Astrocyte (in vitro differentiated cells and primary cell): Measurements from ENCODE around the gene SATB2. TPM values are rescaled to one million over a fixed set of nuclear protein-coding genes. Genes with fewer than 3 reads are reported as not detected.
A peak's percentile ranks its signal among the peaks of the same experiment; 100 is the strongest.

Experiments
- DNase-seq: peaks from one replicate; pipeline ENCODE4 v3.0.0-alpha.2; 2010; ENCODE audit warnings: low read depth
- FAIRE-seq: peaks from 2 replicates; lab custom pipeline; 2011; peaks lifted over from hg19 to GRCh38; lab: Jason Lieb, UNC
- H2AFZ ChIP-seq: 2 replicates; pipeline ENCODE4 v1.6.0; 2012; ENCODE audit warnings: low read depth, low read length, inconsistent platforms
- H3K27ac ChIP-seq: 2 replicates; pipeline ENCODE4 v1.5.1; 2011; ENCODE audit warnings: low read depth, low read length, inconsistent platforms
- H3K27me3 ChIP-seq: 2 replicates; pipeline ENCODE4 v1.6.0; 2011; ENCODE audit warnings: low read length, inconsistent platforms; ENCODE audit not compliant: insufficient read depth
- H3K36me3 ChIP-seq: 2 replicates; pipeline ENCODE4 v1.5.1; 2011; ENCODE audit warnings: low read length, inconsistent platforms; ENCODE audit not compliant: insufficient read depth
- H3K4me1 ChIP-seq: 2 replicates; pipeline ENCODE4 v1.5.1; 2011; ENCODE audit warnings: low read length, inconsistent platforms; ENCODE audit not compliant: insufficient read depth
- H3K4me2 ChIP-seq: 2 replicates; pipeline ENCODE4 v1.6.0; 2012; ENCODE audit warnings: low read length, inconsistent platforms
- H3K4me3 ChIP-seq: 2 replicates; pipeline ENCODE4 v1.5.1; 2011; ENCODE audit warnings: low read depth, mild to moderate bottlenecking, low read length, inconsistent platforms; ENCODE audit not compliant: insufficient read depth
- H3K79me2 ChIP-seq: 2 replicates; pipeline ENCODE4 v1.6.0; 2012; ENCODE audit warnings: mild to moderate bottlenecking, low read length, inconsistent platforms; ENCODE audit not compliant: insufficient read depth
- H3K9ac ChIP-seq: 2 replicates; pipeline ENCODE4 v1.6.0; 2012; ENCODE audit warnings: mild to moderate bottlenecking, low read length, inconsistent platforms
- H3K9me3 ChIP-seq: 2 replicates; pipeline ENCODE4 v1.5.1; 2012; ENCODE audit warnings: low read depth, mild to moderate bottlenecking, low read length, inconsistent platforms; ENCODE audit not compliant: insufficient read depth
- H4K20me1 ChIP-seq: 2 replicates; pipeline ENCODE4 v1.6.0; 2012; ENCODE audit warnings: low read length, inconsistent platforms; ENCODE audit not compliant: insufficient read depth
- H3K27ac Mint-ChIP-seq: one replicate; pipeline ENCODE4 v1.8.0; 2021; ENCODE audit warnings: mild to moderate bottlenecking, mixed read lengths; ENCODE audit not compliant: unreplicated experiment
- H3K27me3 Mint-ChIP-seq: one replicate; pipeline ENCODE4 v1.8.0; 2021; ENCODE audit warnings: low read depth, mixed read lengths; ENCODE audit not compliant: unreplicated experiment
- H3K36me3 Mint-ChIP-seq: one replicate; pipeline ENCODE4 v1.8.0; 2021; ENCODE audit warnings: low read depth, mixed read lengths; ENCODE audit not compliant: unreplicated experiment
- H3K4me1 Mint-ChIP-seq: one replicate; pipeline ENCODE4 v1.8.0; 2021; ENCODE audit warnings: low read depth, mixed read lengths; ENCODE audit not compliant: unreplicated experiment
- H3K4me3 Mint-ChIP-seq: one replicate; pipeline ENCODE4 v1.8.0; 2021; ENCODE audit warnings: mild to moderate bottlenecking, moderate library complexity, mixed read lengths; ENCODE audit not compliant: unreplicated experiment
- H3K9me3 Mint-ChIP-seq: one replicate; pipeline ENCODE4 v1.8.0; 2021; ENCODE audit warnings: mild to moderate bottlenecking, mixed read lengths; ENCODE audit not compliant: unreplicated experiment
- CTCF ChIP-seq: IDR thresholded peaks from 2 replicates; pipeline ENCODE4 v1.5.1; 2011; ENCODE audit warnings: low read depth, mild to moderate bottlenecking, inconsistent platforms, low read length, moderate library complexity; ENCODE audit not compliant: insufficient read depth
- EZH2 ChIP-seq: IDR thresholded peaks from 2 replicates; pipeline ENCODE4 v1.6.1; 2012; ENCODE audit warnings: mild to moderate bottlenecking, low read length, inconsistent platforms; ENCODE audit not compliant: insufficient read depth
- total RNA-seq: library from RNA; stranded (reverse); gene quantifications from 2 replicates; pipeline ENCODE4 v1.2.1, GENCODE V29; 2021

SATB2 gene
- total RNA-seq, 1 donor from 2014 or later: 12.3 TPM

GRCh38 chr2:199495147-199495546 is 37.4 kb upstream of the SATB2 start:
- no peaks in the 10 kb centered on the region for H3K4me1 ChIP-seq

DNA sequence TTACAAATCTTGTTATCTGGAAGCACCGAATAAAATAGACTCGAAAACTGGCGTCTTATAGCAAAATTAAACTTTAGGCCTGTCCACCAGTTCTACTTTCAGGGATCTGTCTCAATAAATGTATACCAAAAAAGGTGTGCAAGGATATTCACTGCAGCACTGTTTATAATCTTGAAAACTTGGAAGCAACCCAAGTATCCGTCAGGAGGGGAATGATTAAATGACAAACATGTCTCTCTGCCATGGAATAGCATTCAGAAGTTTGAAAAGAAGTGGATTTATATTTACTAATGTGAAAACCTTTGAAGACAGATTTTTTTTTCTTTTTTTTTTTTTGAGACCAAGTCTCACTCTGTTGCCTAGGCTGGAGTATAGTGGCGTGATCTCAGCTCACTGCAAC is 32.3 kb upstream of the SATB2 start:
- no peaks in the 10 kb centered on the region for H3K36me3 ChIP-seq
- H3K4me3 ChIP-seq: no peak overlapping the region
- FAIRE-seq (no peak), DNase-seq (no peak)
- H3K27me3 ChIP-seq: no peaks in the 10 kb centered on the region
- no peaks in the 10 kb centered on the region for H3K4me1 Mint-ChIP-seq
- no peaks in the 10 kb centered on the region for H3K36me3 Mint-ChIP-seq
- H2AFZ ChIP-seq: no peak overlapping the region
- peaks cover 2% of the 10 kb centered on the region for H3K27me3 Mint-ChIP-seq
- no peaks in the 10 kb centered on the region for H3K4me1 ChIP-seq
- H3K27ac ChIP-seq: no peak overlapping the region
- H4K20me1 ChIP-seq: no peaks in the 10 kb centered on the region
- no peak overlapping the region for H3K4me2 ChIP-seq
- no peak overlapping the region for H3K9ac ChIP-seq
- H3K4me3 Mint-ChIP-seq: no peak overlapping the region
- TF ChIP-seq EZH2 (no peak), CTCF (no peak)
- no peaks in the 10 kb centered on the region for H3K9me3 ChIP-seq
- no peak overlapping the region for H3K27ac Mint-ChIP-seq
- H3K9me3 Mint-ChIP-seq: peaks cover 2% of the 10 kb centered on the region
- no peaks in the 10 kb centered on the region for H3K79me2 ChIP-seq

More at GRCh38 chr2:199495147-199495546, 37.4 kb upstream of the SATB2 start:
- Histone ChIP-seq H3K27ac (no peak overlapping the region), H3K79me2 (no peaks in the 10 kb centered on the region), H3K9me3 (no peaks in the 10 kb centered on the region), H3K4me2 (no peak overlapping the region), H2AFZ (no peak overlapping the region), H3K4me3 (no peak overlapping the region), H4K20me1 (no peaks in the 10 kb centered on the region), H3K27me3 (no peaks in the 10 kb centered on the region), H3K9ac (no peak overlapping the region), H3K36me3 (no peaks in the 10 kb centered on the region)
- FAIRE-seq (no peak), DNase-seq (no peak)
- Mint-ChIP-seq H3K4me3 (no peak overlapping the region), H3K9me3 (peaks cover 5% of the 10 kb centered on the region), H3K36me3 (no peaks in the 10 kb centered on the region), H3K27me3 (peaks cover 5% of the 10 kb centered on the region), H3K27ac (no peak overlapping the region), H3K4me1 (no peaks in the 10 kb centered on the region)
- TF ChIP-seq EZH2 (no peak), CTCF (no peak)

- no peaks in the 10 kb centered on the region for H3K4me1 Mint-ChIP-seq
- H4K20me1 ChIP-seq: no peaks in the 10 kb centered on the region
- no peak overlapping the region for H3K4me2 ChIP-seq
- no peaks in the 10 kb centered on the region for H3K36me3 ChIP-seq
- no peaks in the 10 kb centered on the region for H3K4me1 ChIP-seq
- DNase-seq: peak; percentile 11
- no peak overlapping the region for H3K4me3 Mint-ChIP-seq
- FAIRE-seq: no peak
- peak; percentile 77 for TF ChIP-seq CTCF
- no peak for TF ChIP-seq EZH2
- H3K79me2 ChIP-seq: no peaks in the 10 kb centered on the region
- no peak overlapping the region for H3K27ac Mint-ChIP-seq
- peaks cover 2% of the 10 kb centered on the region for H3K9me3 Mint-ChIP-seq
- no peaks in the 10 kb centered on the region for H3K36me3 Mint-ChIP-seq
- H3K27ac ChIP-seq: no peak overlapping the region
- no peak overlapping the region for H3K9ac ChIP-seq
- H3K27me3 ChIP-seq: no peaks in the 10 kb centered on the region
- no peaks in the 10 kb centered on the region for H3K9me3 ChIP-seq
- peaks cover 5% of the 10 kb centered on the region for H3K27me3 Mint-ChIP-seq
- no peak overlapping the region for H3K4me3 ChIP-seq
- no peak overlapping the region for H2AFZ ChIP-seq
Observed at GRCh38 chr2:199488772-199489400, 31.1 kb upstream of the SATB2 start.
